ENCODE measurements around the gene GABRQ.

- no peak for TF ChIP-seq PATZ1 (CRISPR knock-in tag; IDR thresholded peaks at IDR 0.05; ENCODE audit: borderline replicate concordance)
- no peak for TF ChIP-seq OSR1 (CRISPR knock-in tag; IDR thresholded peaks at IDR 0.05)
- TF ChIP-seq ISL1 (CRISPR knock-in tag; IDR thresholded peaks at IDR 0.05): no peak
- TF ChIP-seq ZNF8 (CRISPR knock-in tag; IDR thresholded peaks at IDR 0.05): no peak
These were observed 14.8 kb downstream of the GABRQ start for GRCh38 chrX:152652467-152652866.
